K562 (cell line): ENCODE results near the gene ARHGAP42. TPM values are rescaled to one million over a fixed set of nuclear protein-coding genes. Genes with fewer than 3 reads are reported as not detected.

ENCODE experiments used
- ARID3B ChIP-seq: fragments of 250-450 bp; sonication (Bioruptor Pico); IDR thresholded peaks from 2 replicates; pipeline ENCODE4 v1.4.0; 2020; ENCODE audit warnings: borderline replicate concordance
- BHLHE40 ChIP-seq: IDR thresholded peaks from 2 replicates; pipeline ENCODE4 v1.6.1; 2011; ENCODE audit warnings: low read length, improper control_type of control experiment
- C11orf30 ChIP-seq: fragments of 450-650 bp; IDR thresholded peaks from 2 replicates; pipeline ENCODE4 v1.6.1; 2016; ENCODE audit warnings: low read depth, mild to moderate bottlenecking
- CLOCK ChIP-seq: fragments of 250-450 bp; sonication (Bioruptor Pico); IDR thresholded peaks from 2 replicates; pipeline ENCODE4 v1.4.0; 2020; ENCODE audit warnings: mild to moderate bottlenecking, moderate library complexity, borderline replicate concordance
- ELF2 ChIP-seq: fragments of 250-450 bp; sonication (Bioruptor Pico); IDR thresholded peaks from 2 replicates; pipeline ENCODE4 v1.5.0; 2021; ENCODE audit warnings: mild to moderate bottlenecking
- FOSL1 ChIP-seq: fragments of 200-800 bp; sonication (Bioruptor generic); conservative IDR thresholded peaks from 2 replicates; pipeline ENCODE4 v1.6.1; 2016; ENCODE audit warnings: missing genetic modification characterization, missing compliant biosample characterization
- FOXA1 ChIP-seq: fragments of 450-650 bp; IDR thresholded peaks from 2 replicates; pipeline ENCODE4 v1.6.1; 2016; ENCODE audit warnings: mild to moderate bottlenecking, borderline replicate concordance
- HMBOX1 ChIP-seq: sonication (generic); IDR thresholded peaks from 2 replicates; pipeline ENCODE4 v1.6.1; 2016
- IRF2 ChIP-seq: sonication (generic); formaldehyde crosslinking; IDR thresholded peaks from 2 replicates; pipeline ENCODE4 v1.8.1; 2022; ENCODE audit warnings: mild to moderate bottlenecking, missing genetic modification reagents
- JUND ChIP-seq, 2 experiments: IDR thresholded peaks; 2 replicates in 1 of 2; 3 replicates in 1 of 2; pipeline ENCODE4 v1.6.1; 2011; ENCODE audit warnings: borderline replicate concordance in 2 of 2, low read depth in 2 of 2, low read length in 2 of 2, improper control_type of control experiment in 1 of 2, missing biosample characterization in 1 of 2, missing genetic modification characterization in 1 of 2, missing genetic modification reagents in 1 of 2
- MAFG ChIP-seq: fragments of 450-650 bp; conservative IDR thresholded peaks from 2 replicates; pipeline ENCODE4 v1.6.1; 2016; ENCODE audit warnings: missing genetic modification characterization, missing compliant biosample characterization
- MAFK ChIP-seq: IDR thresholded peaks from 2 replicates; pipeline ENCODE4 v1.6.1; 2011; ENCODE audit warnings: low read length, improper control_type of control experiment
- MBD1 ChIP-seq: fragments of 250-450 bp; sonication (Bioruptor Pico); IDR thresholded peaks from 2 replicates; pipeline ENCODE4 v1.8.0; 2022; ENCODE audit warnings: inconsistent platforms
- NFE2 ChIP-seq: IDR thresholded peaks from 2 replicates; pipeline ENCODE4 v1.6.1; 2014; ENCODE audit warnings: antibody characterized with exemption, low read depth
- RBM17 ChIP-seq: fragments of 200-400 bp; formaldehyde crosslinking; IDR thresholded peaks from 2 replicates; pipeline ENCODE4 v1.6.1; 2017; ENCODE audit warnings: low read depth, mild to moderate bottlenecking, low read length, borderline replicate concordance
- SMARCE1 ChIP-seq: fragments of 450-650 bp; IDR thresholded peaks from 2 replicates; pipeline ENCODE4 v1.7.1; 2016; ENCODE audit warnings: mild to moderate bottlenecking
- TAF15 ChIP-seq: fragments of 200-400 bp; formaldehyde crosslinking; IDR thresholded peaks from 2 replicates; pipeline ENCODE4 v1.6.1; 2017; ENCODE audit warnings: mild to moderate bottlenecking, low read depth, low read length, moderate library complexity
- ZNF316 ChIP-seq: fragments of 450-650 bp; IDR thresholded peaks from 2 replicates; pipeline ENCODE4 v1.6.1; 2016
- polyA plus RNA-seq, 8 experiments: library from polyadenylated mRNA; depleted of rRNA in 4 of 8; stranded (reverse) in 5 of 8; unstranded in 3 of 8; fragments of >200 nt; fragmentation: Nextera tagmentation in 2 of 8; fragmentation: Illumina TruSeq in 1 of 8; extraction: Ambion mirVana in 2 of 8; extraction: Trizol in 1 of 8; gene quantifications; 2 replicates each; pipeline versions ENCODE4 v1.2.1 to v1.2.3, GENCODE V29; 2011 to 2014; ENCODE audit warnings: inconsistent platforms in 1 of 8, missing spikeins in 1 of 8
- total RNA-seq, 7 experiments: library from RNA; depleted of rRNA in 6 of 7; stranded (reverse); fragments of >200 nt in 6 of 7; fragmentation: Illumina TruSeq in 2 of 7; extraction: Trizol in 2 of 7; gene quantifications; 2 replicates each; pipeline versions ENCODE4 v1.2.1 to v1.2.3, GENCODE V29; 2011 to 2021; ENCODE audit warnings: low replicate concordance in 1 of 7
- TF ChIP-seq, protein P1 (sequence below): IDR thresholded peaks from 2 replicates; pipeline ENCODE4 v1.6.1; 2014; ENCODE audit warnings: antibody characterized with exemption
- TF ChIP-seq, protein P2 (sequence below): conservative IDR thresholded peaks from 2 replicates; pipeline ENCODE4 v1.6.1; 2011; ENCODE audit warnings: low read depth, mild to moderate bottlenecking, low read length; ENCODE audit not compliant: control insufficient read depth

Gene ARHGAP42
- total and polyA plus RNA-seq, 9 of the 15 experiments (the other 6 are each of a cell fraction or from before 2014, with no cell fraction given) = 0.95 to 6.1 (median 2.4) TPM

DNA sequence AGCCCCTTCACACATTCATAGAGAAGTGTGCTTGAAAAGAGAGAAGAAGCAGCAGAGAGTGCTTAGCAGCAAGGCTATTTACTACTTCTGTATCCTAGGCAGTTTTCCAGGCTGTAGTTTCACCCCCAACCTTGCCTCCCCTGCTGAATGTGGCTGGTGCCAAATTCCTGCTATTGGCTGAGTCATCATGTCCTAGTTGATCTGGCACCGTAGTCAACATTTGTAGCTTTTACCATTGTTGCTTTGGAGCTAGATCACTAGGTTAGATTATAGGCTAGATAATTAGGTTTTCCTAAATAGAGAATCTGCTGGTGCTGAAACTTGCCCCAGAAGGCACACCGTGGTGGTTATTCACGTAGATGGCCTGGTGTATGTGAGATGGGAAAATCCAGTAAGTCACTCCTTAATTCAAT is 32.7 kb downstream of the ARHGAP42 start (continued):
- TF ChIP-seq ARID3B (no peak), HMBOX1 (peak; percentile 61; the same call in 1 of the 2 replicates), FOSL1 (tag) (peak; percentile 54), C11orf30 (peak; percentile 79), MBD1 (no peak), CLOCK (CRISPR knock-in tag) (no peak), BHLHE40 (no peak), ZNF316 (peak; percentile 79), NFE2 (peak; percentile 73), JUND (IDR thresholded peaks at IDR 0.05; ENCODE audit: borderline replicate concordance, low read depth, low read length) (peak; percentile 49; the same call in 1 of the 2 replicates), JUND (tag; IDR thresholded peaks at IDR 0.05; ENCODE audit: borderline replicate concordance, low read depth, low read length) (no peak), RBM17 (no peak), FOXA1 (no peak), SMARCE1 (no peak), MAFK (peak; percentile 34; the same call in 1 of the 2 replicates), ELF2 (no peak), MAFG (tag) (peak; percentile 73), TAF15 (no peak), IRF2 (CRISPR knock-in tag) (no peak)
- TF ChIP-seq, protein P1, sequence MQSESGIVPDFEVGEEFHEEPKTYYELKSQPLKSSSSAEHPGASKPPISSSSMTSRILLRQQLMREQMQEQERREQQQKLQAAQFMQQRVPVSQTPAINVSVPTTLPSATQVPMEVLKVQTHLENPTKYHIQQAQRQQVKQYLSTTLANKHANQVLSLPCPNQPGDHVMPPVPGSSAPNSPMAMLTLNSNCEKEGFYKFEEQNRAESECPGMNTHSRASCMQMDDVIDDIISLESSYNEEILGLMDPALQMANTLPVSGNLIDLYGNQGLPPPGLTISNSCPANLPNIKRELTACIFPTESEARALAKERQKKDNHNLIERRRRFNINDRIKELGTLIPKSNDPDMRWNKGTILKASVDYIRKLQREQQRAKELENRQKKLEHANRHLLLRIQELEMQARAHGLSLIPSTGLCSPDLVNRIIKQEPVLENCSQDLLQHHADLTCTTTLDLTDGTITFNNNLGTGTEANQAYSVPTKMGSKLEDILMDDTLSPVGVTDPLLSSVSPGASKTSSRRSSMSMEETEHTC = no peak
- TF ChIP-seq, protein P2, sequence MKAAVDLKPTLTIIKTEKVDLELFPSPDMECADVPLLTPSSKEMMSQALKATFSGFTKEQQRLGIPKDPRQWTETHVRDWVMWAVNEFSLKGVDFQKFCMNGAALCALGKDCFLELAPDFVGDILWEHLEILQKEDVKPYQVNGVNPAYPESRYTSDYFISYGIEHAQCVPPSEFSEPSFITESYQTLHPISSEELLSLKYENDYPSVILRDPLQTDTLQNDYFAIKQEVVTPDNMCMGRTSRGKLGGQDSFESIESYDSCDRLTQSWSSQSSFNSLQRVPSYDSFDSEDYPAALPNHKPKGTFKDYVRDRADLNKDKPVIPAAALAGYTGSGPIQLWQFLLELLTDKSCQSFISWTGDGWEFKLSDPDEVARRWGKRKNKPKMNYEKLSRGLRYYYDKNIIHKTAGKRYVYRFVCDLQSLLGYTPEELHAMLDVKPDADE = no peak
